ENCODE measurements around the gene KCNA10.
A peak's percentile ranks its signal among the peaks of the same experiment; 100 is the strongest.

The KCNA10 gene

GRCh38 chr1:110477445-110477957 is 41.5 kb downstream of the KCNA10 start:
- Histone ChIP-seq H3K27ac (ENCODE audit: low read depth, low read length) (no peak overlapping the region), H3K9me2 (replicated peaks; ENCODE audit: control insufficient read depth, low read length) (no peaks in the 10 kb centered on the region), H3K36me3 (ENCODE audit: control insufficient read depth, low read length) (no peaks in the 10 kb centered on the region), H3K4me2 (ENCODE audit: low read length) (no peak overlapping the region), H3K4me3 (ENCODE audit: low read length) (no peak overlapping the region), H3K79me2 (ENCODE audit: control insufficient read depth, low read length) (no peaks in the 10 kb centered on the region), H4K20me1 (ENCODE audit: control insufficient read depth, insufficient read depth, low read depth, low read length) (no peaks in the 10 kb centered on the region), H3K9me3 (ENCODE audit: control insufficient read depth, insufficient read depth, low read length) (no peaks in the 10 kb centered on the region), H3K4me1 (ENCODE audit: control insufficient read depth, low read length) (no peaks in the 10 kb centered on the region), H3K27me3 (ENCODE audit: control insufficient read depth, low read length) (peaks cover 5% of the 10 kb centered on the region; the same call in 1 of the 2 replicates), H3F3A (ENCODE audit: control insufficient read depth, insufficient read depth) (no peaks in the 10 kb centered on the region)
- TF ChIP-seq CTCF (IDR thresholded peaks at IDR 0.05; ENCODE audit: low read depth, low read length, poor library complexity, severe bottlenecking) (peak; percentile 10), EZH2phosphoT487 (IDR thresholded peaks at IDR 0.05; ENCODE audit: borderline replicate concordance, low read length) (no peak)

DNA sequence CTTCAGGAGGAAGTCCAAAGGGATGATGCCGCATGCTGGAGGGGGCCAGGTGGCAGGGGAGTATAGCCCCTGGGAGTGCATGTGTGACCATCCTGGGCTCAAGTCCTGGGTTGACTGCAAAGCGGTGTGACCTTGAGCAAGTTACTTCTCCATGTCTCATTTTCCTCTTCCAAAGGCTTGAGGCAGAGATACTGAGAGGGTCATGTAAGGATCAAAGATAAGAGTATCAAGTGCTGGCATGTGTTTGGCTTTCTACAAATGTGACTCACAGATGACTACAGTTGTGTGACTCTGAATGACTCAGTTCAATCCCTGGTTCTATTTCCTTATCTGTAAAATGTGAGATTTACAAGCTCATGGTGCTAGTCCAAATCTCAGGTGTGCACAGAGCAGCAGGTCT is 41.9 kb downstream of the KCNA10 start:
- H3K36me3 ChIP-seq (ENCODE audit: control insufficient read depth, low read length) = no peaks in the 10 kb centered on the region
- H3F3A ChIP-seq (ENCODE audit: control insufficient read depth, insufficient read depth) = no peaks in the 10 kb centered on the region
- no peak overlapping the region for H3K4me3 ChIP-seq (ENCODE audit: low read length)
- no peak for TF ChIP-seq EZH2phosphoT487 (IDR thresholded peaks at IDR 0.05; ENCODE audit: borderline replicate concordance, low read length)
- TF ChIP-seq CTCF (IDR thresholded peaks at IDR 0.05; ENCODE audit: low read depth, low read length, poor library complexity, severe bottlenecking) = no peak
- H3K4me2 ChIP-seq (ENCODE audit: low read length) = no peak overlapping the region
- no peaks in the 10 kb centered on the region for H3K4me1 ChIP-seq (ENCODE audit: control insufficient read depth, low read length)
- H4K20me1 ChIP-seq (ENCODE audit: control insufficient read depth, insufficient read depth, low read depth, low read length) = no peaks in the 10 kb centered on the region
- H3K9me3 ChIP-seq (ENCODE audit: control insufficient read depth, insufficient read depth, low read length) = no peaks in the 10 kb centered on the region
- H3K27me3 ChIP-seq (ENCODE audit: control insufficient read depth, low read length) = peaks cover 5% of the 10 kb centered on the region; the same call in 1 of the 2 replicates
- H3K79me2 ChIP-seq (ENCODE audit: control insufficient read depth, low read length) = no peaks in the 10 kb centered on the region
- H3K9me2 ChIP-seq (replicated peaks; ENCODE audit: control insufficient read depth, low read length) = no peaks in the 10 kb centered on the region
- no peak overlapping the region for H3K27ac ChIP-seq (ENCODE audit: low read depth, low read length)

DNA sequence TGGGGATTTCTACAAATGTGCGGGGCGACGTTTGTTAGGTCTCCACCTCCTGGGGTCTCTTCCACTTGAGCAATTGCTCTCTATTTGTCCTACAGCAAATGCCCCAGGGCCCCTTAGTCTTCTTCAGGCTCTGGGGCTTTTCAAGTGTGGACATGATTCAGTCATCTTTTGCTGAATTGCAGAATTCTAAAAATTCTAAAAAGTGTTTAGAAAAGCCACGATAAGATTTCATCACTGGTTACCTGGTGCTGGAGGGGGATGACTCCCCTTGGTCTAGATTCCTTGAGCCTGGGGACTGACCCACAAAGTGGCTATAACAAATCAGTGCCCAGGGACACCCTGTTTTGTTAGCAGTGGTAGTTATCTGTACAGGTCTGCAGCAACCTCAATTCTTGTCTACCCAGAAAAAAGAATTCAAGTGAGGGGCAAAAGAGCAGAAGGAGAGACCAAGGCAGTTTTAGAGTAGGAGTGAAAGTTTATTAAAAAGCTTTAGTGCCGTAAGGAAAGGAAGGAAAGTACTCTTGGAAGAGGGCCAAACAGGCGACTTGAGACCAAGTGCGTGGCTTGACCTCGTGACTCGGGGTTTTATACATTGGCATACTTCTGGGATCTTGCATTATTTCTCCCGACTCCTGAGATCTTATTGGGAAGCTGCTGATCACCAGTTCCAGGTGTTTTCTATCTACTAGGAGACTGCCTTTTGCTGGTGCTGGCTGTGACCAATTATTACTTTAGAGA is 42.8 kb downstream of the KCNA10 start:
- Histone ChIP-seq H3F3A (ENCODE audit: control insufficient read depth, insufficient read depth) (no peaks in the 10 kb centered on the region), H3K9me2 (replicated peaks; ENCODE audit: control insufficient read depth, low read length) (no peaks in the 10 kb centered on the region), H3K36me3 (ENCODE audit: control insufficient read depth, low read length) (no peaks in the 10 kb centered on the region), H3K4me2 (ENCODE audit: low read length) (no peak overlapping the region), H3K9me3 (ENCODE audit: control insufficient read depth, insufficient read depth, low read length) (no peaks in the 10 kb centered on the region), H3K27ac (ENCODE audit: low read depth, low read length) (no peak overlapping the region), H3K4me3 (ENCODE audit: low read length) (no peak overlapping the region), H3K27me3 (ENCODE audit: control insufficient read depth, low read length) (peaks cover 3% of the 10 kb centered on the region; the same call in 1 of the 2 replicates), H3K4me1 (ENCODE audit: control insufficient read depth, low read length) (no peaks in the 10 kb centered on the region), H3K79me2 (ENCODE audit: control insufficient read depth, low read length) (no peaks in the 10 kb centered on the region), H4K20me1 (ENCODE audit: control insufficient read depth, insufficient read depth, low read depth, low read length) (no peaks in the 10 kb centered on the region)
- TF ChIP-seq EZH2phosphoT487 (IDR thresholded peaks at IDR 0.05; ENCODE audit: borderline replicate concordance, low read length) (no peak), CTCF (IDR thresholded peaks at IDR 0.05; ENCODE audit: low read depth, low read length, poor library complexity, severe bottlenecking) (no peak)

Data from DOHH2 (cell line).